WTC11 (cell line): Measurements from ENCODE around the gene IFI6. TPM values are rescaled to one million over a fixed set of nuclear protein-coding genes. Genes with fewer than 3 reads are reported as not detected.
"Not testable (repeated sequence)": the region's sequence is repeated elsewhere in the genome, so short reads cannot be mapped to it uniquely, and the experiment has no call there.

Source experiments
- ATAC-seq: fragments of 200-7000 bp; cut with Tn5 transposase; 2 replicates; pipeline ENCODE4 v1.10.0; 2021; ENCODE audit warnings: mild to moderate bottlenecking, moderate library complexity
- CTCF ChIA-PET: fragments of 300-600 bp; sonication (Branson Sonifier 250); formaldehyde crosslinking; loops from one replicate; lab custom pipeline; 2021; ENCODE audit warnings: antibody characterized with exemption; lab: Charles Lee
- POLR2A ChIA-PET: fragments of 350-600 bp; sonication (Branson Sonifier 250); formaldehyde crosslinking; loops from one replicate; lab custom pipeline; 2021; ENCODE audit warnings: antibody characterized with exemption; lab: Charles Lee
- DNase-seq: peaks from one replicate; pipeline ENCODE4 v3.0.0; 2021; ENCODE audit warnings: low spot score
- H3K27ac Mint-ChIP-seq: 2 replicates; pipeline ENCODE4 v1.8.0; 2021; ENCODE audit warnings: mixed read lengths
- H3K27me3 Mint-ChIP-seq: 2 replicates; pipeline ENCODE4 v1.8.0; 2021; ENCODE audit warnings: low read depth, mild to moderate bottlenecking, moderate library complexity, mixed read lengths
- H3K36me3 Mint-ChIP-seq: 2 replicates; pipeline ENCODE4 v1.8.0; 2021; ENCODE audit warnings: mixed read lengths
- H3K4me1 Mint-ChIP-seq: 2 replicates; pipeline ENCODE4 v1.8.0; 2022; ENCODE audit warnings: mixed read lengths
- H3K4me3 Mint-ChIP-seq: 2 replicates; pipeline ENCODE4 v1.8.0; 2021; ENCODE audit warnings: mild to moderate bottlenecking, moderate library complexity, mixed read lengths
- H3K9me3 Mint-ChIP-seq: 2 replicates; pipeline ENCODE4 v1.8.0; 2021; ENCODE audit warnings: mixed read lengths
- CBFB ChIP-seq: sonication (generic); formaldehyde crosslinking; IDR thresholded peaks from 2 replicates; pipeline ENCODE4 v1.8.1; 2022; ENCODE audit warnings: mild to moderate bottlenecking, low read depth, missing genetic modification reagents
- CDX4 ChIP-seq: fragments of 250-450 bp; sonication (Bioruptor Pico); IDR thresholded peaks from 2 replicates; pipeline ENCODE4 v1.9.0; 2021; ENCODE audit warnings: moderate library complexity, mild to moderate bottlenecking, inconsistent platforms, borderline replicate concordance
- NR2C2 ChIP-seq: sonication (generic); formaldehyde crosslinking; IDR thresholded peaks from 2 replicates; pipeline ENCODE4 v1.8.0; 2022; ENCODE audit warnings: mild to moderate bottlenecking, missing genetic modification reagents
- PRDM15 ChIP-seq: sonication (generic); formaldehyde crosslinking; IDR thresholded peaks from 2 replicates; pipeline ENCODE4 v1.8.0; 2022; ENCODE audit warnings: missing genetic modification reagents
- TCF7 ChIP-seq: sonication (generic); formaldehyde crosslinking; IDR thresholded peaks from 2 replicates; pipeline ENCODE4 v1.8.0; 2022; ENCODE audit warnings: mild to moderate bottlenecking, low read depth, missing genetic modification reagents, moderate library complexity
- TEAD1 ChIP-seq: sonication (generic); formaldehyde crosslinking; IDR thresholded peaks from 2 replicates; pipeline ENCODE4 v1.8.0; 2022; ENCODE audit warnings: mild to moderate bottlenecking, missing genetic modification reagents
- ZNF281 ChIP-seq: sonication (generic); formaldehyde crosslinking; IDR thresholded peaks from 2 replicates; pipeline ENCODE4 v1.8.0; 2023; ENCODE audit warnings: mild to moderate bottlenecking, missing genetic modification reagents
- ZNF423 ChIP-seq: fragments of 250-450 bp; sonication (Bioruptor Pico); IDR thresholded peaks from 2 replicates; pipeline ENCODE4 v2.1.2; 2022; ENCODE audit warnings: mild to moderate bottlenecking, moderate library complexity
- total RNA-seq: library from RNA; stranded (reverse); gene quantifications from 3 replicates; pipeline ENCODE4 v1.2.3, GENCODE V29; 2021
- TF ChIP-seq, protein P1 (sequence below): fragments of 200-600 bp; IDR thresholded peaks from 2 replicates; pipeline ENCODE4 v1.8.0; 2022; ENCODE audit warnings: antibody characterized with exemption
- TF ChIP-seq, protein P2 (sequence below): sonication (generic); formaldehyde crosslinking; IDR thresholded peaks from 2 replicates; pipeline ENCODE4 v1.8.1; 2023; ENCODE audit warnings: mild to moderate bottlenecking, missing genetic modification reagents, moderate library complexity
- TF ChIP-seq, protein P3 (sequence below): sonication (generic); formaldehyde crosslinking; IDR thresholded peaks from 2 replicates; pipeline ENCODE4 v1.8.0; 2022; ENCODE audit warnings: mild to moderate bottlenecking, missing genetic modification reagents
- TF ChIP-seq, protein P4 (sequence below): fragments of 250-450 bp; sonication (Bioruptor Pico); IDR thresholded peaks from 2 replicates; pipeline ENCODE4 v1.8.0; 2021; ENCODE audit warnings: mild to moderate bottlenecking
- TF ChIP-seq, protein P5 (sequence below): sonication (generic); formaldehyde crosslinking; IDR thresholded peaks from 2 replicates; pipeline ENCODE4 v1.8.0; 2023; ENCODE audit warnings: missing genetic modification reagents, mild to moderate bottlenecking, borderline replicate concordance

IFI6 gene
- total RNA-seq, 1 experiment from 2014 or later, result 4.5 TPM

DNA sequence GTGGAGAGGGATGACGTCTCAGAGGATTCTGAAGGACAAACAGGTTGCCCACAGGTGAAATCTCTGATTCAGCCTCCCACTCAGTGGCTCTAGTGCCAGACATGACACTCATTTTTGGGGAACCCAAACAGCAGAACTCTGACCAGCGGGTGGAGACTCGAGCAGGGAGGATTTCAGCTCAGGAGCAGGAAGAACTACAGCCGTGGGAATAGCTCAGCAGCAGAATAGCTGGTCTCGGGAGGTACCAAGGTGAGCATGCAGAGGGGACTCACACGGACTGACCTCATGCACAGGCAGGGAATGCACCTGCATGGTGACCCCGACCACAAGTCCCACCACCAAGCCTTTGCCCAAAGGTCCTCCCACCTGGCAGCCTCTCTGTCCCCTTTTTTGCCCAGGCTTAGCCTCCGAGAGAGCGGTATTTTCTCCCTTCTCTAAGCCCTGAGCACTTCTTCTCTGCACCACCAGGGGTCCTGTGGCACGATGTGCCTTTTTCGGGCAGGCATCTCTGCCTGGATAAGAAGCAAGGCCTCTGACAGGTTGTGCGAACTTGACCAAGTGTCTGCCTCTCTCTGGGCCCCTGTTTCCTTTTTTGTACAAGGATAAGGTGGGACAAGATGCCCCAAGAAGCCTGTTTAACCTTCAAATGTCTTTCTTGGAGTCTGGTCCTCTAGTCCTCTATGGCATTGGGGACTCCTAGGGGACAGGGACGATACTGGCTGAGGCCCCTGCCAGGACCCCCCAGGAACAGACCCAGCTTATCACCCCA lies 28.2 kb downstream of the IFI6 start:
- TF ChIP-seq NR2C2 (CRISPR knock-in tag) (no peak), TEAD1 (CRISPR knock-in tag) (no peak), ZNF423 (no peak), ZNF281 (CRISPR knock-in tag) (no peak)
- TF ChIP-seq, protein P1, sequence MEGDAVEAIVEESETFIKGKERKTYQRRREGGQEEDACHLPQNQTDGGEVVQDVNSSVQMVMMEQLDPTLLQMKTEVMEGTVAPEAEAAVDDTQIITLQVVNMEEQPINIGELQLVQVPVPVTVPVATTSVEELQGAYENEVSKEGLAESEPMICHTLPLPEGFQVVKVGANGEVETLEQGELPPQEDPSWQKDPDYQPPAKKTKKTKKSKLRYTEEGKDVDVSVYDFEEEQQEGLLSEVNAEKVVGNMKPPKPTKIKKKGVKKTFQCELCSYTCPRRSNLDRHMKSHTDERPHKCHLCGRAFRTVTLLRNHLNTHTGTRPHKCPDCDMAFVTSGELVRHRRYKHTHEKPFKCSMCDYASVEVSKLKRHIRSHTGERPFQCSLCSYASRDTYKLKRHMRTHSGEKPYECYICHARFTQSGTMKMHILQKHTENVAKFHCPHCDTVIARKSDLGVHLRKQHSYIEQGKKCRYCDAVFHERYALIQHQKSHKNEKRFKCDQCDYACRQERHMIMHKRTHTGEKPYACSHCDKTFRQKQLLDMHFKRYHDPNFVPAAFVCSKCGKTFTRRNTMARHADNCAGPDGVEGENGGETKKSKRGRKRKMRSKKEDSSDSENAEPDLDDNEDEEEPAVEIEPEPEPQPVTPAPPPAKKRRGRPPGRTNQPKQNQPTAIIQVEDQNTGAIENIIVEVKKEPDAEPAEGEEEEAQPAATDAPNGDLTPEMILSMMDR, result peak; percentile 79
- TF ChIP-seq, protein P2, sequence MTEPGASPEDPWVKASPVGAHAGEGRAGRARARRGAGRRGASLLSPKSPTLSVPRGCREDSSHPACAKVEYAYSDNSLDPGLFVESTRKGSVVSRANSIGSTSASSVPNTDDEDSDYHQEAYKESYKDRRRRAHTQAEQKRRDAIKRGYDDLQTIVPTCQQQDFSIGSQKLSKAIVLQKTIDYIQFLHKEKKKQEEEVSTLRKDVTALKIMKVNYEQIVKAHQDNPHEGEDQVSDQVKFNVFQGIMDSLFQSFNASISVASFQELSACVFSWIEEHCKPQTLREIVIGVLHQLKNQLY (CRISPR knock-in tag), result no peak
- TF ChIP-seq, protein P3, sequence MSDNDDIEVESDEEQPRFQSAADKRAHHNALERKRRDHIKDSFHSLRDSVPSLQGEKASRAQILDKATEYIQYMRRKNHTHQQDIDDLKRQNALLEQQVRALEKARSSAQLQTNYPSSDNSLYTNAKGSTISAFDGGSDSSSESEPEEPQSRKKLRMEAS, result peak; percentile 59
- TF ChIP-seq, protein P4, sequence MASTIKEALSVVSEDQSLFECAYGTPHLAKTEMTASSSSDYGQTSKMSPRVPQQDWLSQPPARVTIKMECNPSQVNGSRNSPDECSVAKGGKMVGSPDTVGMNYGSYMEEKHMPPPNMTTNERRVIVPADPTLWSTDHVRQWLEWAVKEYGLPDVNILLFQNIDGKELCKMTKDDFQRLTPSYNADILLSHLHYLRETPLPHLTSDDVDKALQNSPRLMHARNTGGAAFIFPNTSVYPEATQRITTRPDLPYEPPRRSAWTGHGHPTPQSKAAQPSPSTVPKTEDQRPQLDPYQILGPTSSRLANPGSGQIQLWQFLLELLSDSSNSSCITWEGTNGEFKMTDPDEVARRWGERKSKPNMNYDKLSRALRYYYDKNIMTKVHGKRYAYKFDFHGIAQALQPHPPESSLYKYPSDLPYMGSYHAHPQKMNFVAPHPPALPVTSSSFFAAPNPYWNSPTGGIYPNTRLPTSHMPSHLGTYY (CRISPR knock-in tag), result no peak
- Mint-ChIP-seq H3K4me1 (peaks cover 6% of the 10 kb centered on the region), H3K36me3 (no peaks in the 10 kb centered on the region), H3K4me3 (no peak overlapping the region), H3K27ac (no peak overlapping the region), H3K9me3 (no peaks in the 10 kb centered on the region), H3K27me3 (no peaks in the 10 kb centered on the region)
- ChIA-PET POLR2A (interaction anchor here (0.9 kb wide), 1 partner anchor 20 kb away, joined by 3 read pairs; no protein-coding TSS in a partner anchor), CTCF (interaction anchor here (0.6 to 3.3 kb wide), 19 partner anchors 12 to 87 kb away, joined by 3 to 36 read pairs (median 4); partner anchors contain the start of genes FAM76A and IFI6)
- DNase-seq (peak; percentile 75), ATAC-seq (peak; percentile 96)

GRCh38 chr1:27640514-27640913 lies 31.5 kb downstream of the IFI6 start:
- H3K27me3 Mint-ChIP-seq, result peaks cover 12% of the 10 kb centered on the region
- ATAC-seq, POLR2A ChIA-PET, H3K4me1 Mint-ChIP-seq, DNase-seq, H3K27ac Mint-ChIP-seq, H3K4me3 Mint-ChIP-seq, H3K36me3 Mint-ChIP-seq, H3K9me3 Mint-ChIP-seq: not testable (repeated sequence)
- CTCF ChIA-PET, result interaction anchor here (0.7 to 3.3 kb wide), 9 partner anchors 10 to 275 kb away, joined by 3 to 16 read pairs (median 4); no protein-coding TSS in a partner anchor

DNA sequence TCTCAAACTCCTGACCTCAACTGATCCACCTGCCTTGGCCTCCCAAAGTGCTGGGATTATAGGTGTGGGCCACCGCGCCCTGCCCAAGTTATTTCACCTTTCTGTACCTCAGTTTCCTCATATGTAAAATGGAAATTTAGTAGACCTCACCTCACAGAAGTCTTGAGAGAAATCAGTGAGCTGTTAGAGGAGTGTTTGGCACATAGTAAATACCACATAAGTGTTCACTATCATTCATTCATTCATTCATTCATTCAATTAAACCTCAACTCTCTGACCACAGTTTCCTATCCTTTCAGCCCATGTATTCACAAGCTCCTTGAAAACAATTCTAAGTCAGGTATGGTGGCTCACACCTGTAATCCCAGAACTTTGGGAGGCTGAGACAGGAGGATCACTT lies 33.2 kb downstream of the IFI6 start:
- Mint-ChIP-seq H3K4me1 (peaks cover 9% of the 10 kb centered on the region), H3K4me3 (no peak overlapping the region), H3K9me3 (no peaks in the 10 kb centered on the region), H3K27me3 (peaks cover 27% of the 10 kb centered on the region), H3K36me3 (no peaks in the 10 kb centered on the region), H3K27ac (no peak overlapping the region)
- no peak for DNase-seq
- ChIA-PET POLR2A (interaction anchor here (0.5 kb wide), 1 partner anchor 119 kb away, joined by 3 read pairs; no protein-coding TSS in a partner anchor), CTCF (interaction anchor here (1.4 kb wide), 1 partner anchor 24 kb away, joined by 5 read pairs; no protein-coding TSS in a partner anchor)
- no peak for ATAC-seq
- TF ChIP-seq PRDM15 (CRISPR knock-in tag), result no peak
- no peak for TF ChIP-seq TCF7 (CRISPR knock-in tag)
- no peak for TF ChIP-seq CDX4
- TF ChIP-seq, protein P5, sequence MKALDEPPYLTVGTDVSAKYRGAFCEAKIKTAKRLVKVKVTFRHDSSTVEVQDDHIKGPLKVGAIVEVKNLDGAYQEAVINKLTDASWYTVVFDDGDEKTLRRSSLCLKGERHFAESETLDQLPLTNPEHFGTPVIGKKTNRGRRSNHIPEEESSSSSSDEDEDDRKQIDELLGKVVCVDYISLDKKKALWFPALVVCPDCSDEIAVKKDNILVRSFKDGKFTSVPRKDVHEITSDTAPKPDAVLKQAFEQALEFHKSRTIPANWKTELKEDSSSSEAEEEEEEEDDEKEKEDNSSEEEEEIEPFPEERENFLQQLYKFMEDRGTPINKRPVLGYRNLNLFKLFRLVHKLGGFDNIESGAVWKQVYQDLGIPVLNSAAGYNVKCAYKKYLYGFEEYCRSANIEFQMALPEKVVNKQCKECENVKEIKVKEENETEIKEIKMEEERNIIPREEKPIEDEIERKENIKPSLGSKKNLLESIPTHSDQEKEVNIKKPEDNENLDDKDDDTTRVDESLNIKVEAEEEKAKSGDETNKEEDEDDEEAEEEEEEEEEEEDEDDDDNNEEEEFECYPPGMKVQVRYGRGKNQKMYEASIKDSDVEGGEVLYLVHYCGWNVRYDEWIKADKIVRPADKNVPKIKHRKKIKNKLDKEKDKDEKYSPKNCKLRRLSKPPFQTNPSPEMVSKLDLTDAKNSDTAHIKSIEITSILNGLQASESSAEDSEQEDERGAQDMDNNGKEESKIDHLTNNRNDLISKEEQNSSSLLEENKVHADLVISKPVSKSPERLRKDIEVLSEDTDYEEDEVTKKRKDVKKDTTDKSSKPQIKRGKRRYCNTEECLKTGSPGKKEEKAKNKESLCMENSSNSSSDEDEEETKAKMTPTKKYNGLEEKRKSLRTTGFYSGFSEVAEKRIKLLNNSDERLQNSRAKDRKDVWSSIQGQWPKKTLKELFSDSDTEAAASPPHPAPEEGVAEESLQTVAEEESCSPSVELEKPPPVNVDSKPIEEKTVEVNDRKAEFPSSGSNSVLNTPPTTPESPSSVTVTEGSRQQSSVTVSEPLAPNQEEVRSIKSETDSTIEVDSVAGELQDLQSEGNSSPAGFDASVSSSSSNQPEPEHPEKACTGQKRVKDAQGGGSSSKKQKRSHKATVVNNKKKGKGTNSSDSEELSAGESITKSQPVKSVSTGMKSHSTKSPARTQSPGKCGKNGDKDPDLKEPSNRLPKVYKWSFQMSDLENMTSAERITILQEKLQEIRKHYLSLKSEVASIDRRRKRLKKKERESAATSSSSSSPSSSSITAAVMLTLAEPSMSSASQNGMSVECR (CRISPR knock-in tag), result no peak
- no peak for TF ChIP-seq CBFB (CRISPR knock-in tag)
